HL-60 (cell line): ENCODE data around the gene PTPRM.

Source experiments
- DNase-seq, 2 experiments: peaks; one replicate each; pipeline ENCODE4 v3.0.0-alpha.2; 2010 to 2020; ENCODE audit warnings: low read depth in 1 of 2, low spot score in 1 of 2
- H3K27ac ChIP-seq: fragments of 250-450 bp; sonication (Bioruptor Pico); replicated peaks from 2 replicates; pipeline ENCODE4 v1.5.1; 2020; ENCODE audit warnings: mild to moderate bottlenecking, moderate library complexity
- H3K27me3 ChIP-seq: fragments of 250-450 bp; sonication (Bioruptor Pico); 2 replicates; pipeline ENCODE4 v1.5.1; 2021; ENCODE audit warnings: mild to moderate bottlenecking, moderate library complexity; ENCODE audit not compliant: insufficient read depth, poor library complexity, severe bottlenecking
- H3K4me3 ChIP-seq: replicated peaks from 2 replicates; pipeline ENCODE4 v1.5.1; 2011; ENCODE audit warnings: mild to moderate bottlenecking, control low read depth, low read length; ENCODE audit not compliant: insufficient read depth
- GABPA ChIP-seq: IDR thresholded peaks from 2 replicates; pipeline ENCODE4 v1.6.1; 2012; ENCODE audit warnings: low read depth
- POLR2AphosphoS5 ChIP-seq: IDR thresholded peaks from 2 replicates; pipeline ENCODE4 v1.6.1; 2012; ENCODE audit warnings: low read depth
- SPI1 ChIP-seq: IDR thresholded peaks from 2 replicates; pipeline ENCODE4 v1.6.1; 2012; ENCODE audit warnings: low read depth, mild to moderate bottlenecking, borderline replicate concordance
- TF ChIP-seq, protein P1 (sequence below): IDR thresholded peaks from one replicate; pipeline ENCODE4 v1.5.1; 2011; ENCODE audit warnings: low read length, control low read depth, inconsistent platforms; ENCODE audit not compliant: insufficient read depth
- TF ChIP-seq, protein P2 (sequence below): IDR thresholded peaks from 2 replicates; pipeline ENCODE4 v1.6.1; 2012; ENCODE audit warnings: low read depth; ENCODE audit not compliant: insufficient replicate concordance

The PTPRM gene

DNA sequence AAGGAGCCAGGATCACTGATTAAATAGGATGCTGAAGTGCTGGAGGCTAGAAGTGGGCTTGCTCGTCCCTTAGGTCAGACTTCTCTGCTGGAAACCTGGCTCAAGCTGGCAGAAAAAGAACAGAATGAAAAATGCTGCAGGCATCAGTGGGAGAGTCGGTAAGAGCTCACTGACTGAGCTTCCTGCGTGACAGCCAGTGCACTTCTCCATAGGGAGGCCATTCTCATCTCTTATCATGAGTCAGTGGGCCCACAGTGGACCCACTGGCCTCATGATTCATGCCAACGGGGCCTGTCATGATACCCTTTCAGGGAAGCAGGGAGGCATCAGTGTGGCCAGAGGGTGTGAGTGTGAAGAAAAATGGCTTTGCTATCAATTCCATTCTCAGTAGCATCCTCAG lies 498.2 kb downstream of the PTPRM start:
- Histone ChIP-seq H3K27ac (no peak overlapping the region), H3K4me3 (no peak overlapping the region), H3K27me3 (peaks cover 2% of the 10 kb centered on the region)
- TF ChIP-seq POLR2AphosphoS5 (no peak), GABPA (no peak), SPI1 (no peak)
- TF ChIP-seq, protein P1, sequence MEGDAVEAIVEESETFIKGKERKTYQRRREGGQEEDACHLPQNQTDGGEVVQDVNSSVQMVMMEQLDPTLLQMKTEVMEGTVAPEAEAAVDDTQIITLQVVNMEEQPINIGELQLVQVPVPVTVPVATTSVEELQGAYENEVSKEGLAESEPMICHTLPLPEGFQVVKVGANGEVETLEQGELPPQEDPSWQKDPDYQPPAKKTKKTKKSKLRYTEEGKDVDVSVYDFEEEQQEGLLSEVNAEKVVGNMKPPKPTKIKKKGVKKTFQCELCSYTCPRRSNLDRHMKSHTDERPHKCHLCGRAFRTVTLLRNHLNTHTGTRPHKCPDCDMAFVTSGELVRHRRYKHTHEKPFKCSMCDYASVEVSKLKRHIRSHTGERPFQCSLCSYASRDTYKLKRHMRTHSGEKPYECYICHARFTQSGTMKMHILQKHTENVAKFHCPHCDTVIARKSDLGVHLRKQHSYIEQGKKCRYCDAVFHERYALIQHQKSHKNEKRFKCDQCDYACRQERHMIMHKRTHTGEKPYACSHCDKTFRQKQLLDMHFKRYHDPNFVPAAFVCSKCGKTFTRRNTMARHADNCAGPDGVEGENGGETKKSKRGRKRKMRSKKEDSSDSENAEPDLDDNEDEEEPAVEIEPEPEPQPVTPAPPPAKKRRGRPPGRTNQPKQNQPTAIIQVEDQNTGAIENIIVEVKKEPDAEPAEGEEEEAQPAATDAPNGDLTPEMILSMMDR = no peak
- TF ChIP-seq, protein P2, sequence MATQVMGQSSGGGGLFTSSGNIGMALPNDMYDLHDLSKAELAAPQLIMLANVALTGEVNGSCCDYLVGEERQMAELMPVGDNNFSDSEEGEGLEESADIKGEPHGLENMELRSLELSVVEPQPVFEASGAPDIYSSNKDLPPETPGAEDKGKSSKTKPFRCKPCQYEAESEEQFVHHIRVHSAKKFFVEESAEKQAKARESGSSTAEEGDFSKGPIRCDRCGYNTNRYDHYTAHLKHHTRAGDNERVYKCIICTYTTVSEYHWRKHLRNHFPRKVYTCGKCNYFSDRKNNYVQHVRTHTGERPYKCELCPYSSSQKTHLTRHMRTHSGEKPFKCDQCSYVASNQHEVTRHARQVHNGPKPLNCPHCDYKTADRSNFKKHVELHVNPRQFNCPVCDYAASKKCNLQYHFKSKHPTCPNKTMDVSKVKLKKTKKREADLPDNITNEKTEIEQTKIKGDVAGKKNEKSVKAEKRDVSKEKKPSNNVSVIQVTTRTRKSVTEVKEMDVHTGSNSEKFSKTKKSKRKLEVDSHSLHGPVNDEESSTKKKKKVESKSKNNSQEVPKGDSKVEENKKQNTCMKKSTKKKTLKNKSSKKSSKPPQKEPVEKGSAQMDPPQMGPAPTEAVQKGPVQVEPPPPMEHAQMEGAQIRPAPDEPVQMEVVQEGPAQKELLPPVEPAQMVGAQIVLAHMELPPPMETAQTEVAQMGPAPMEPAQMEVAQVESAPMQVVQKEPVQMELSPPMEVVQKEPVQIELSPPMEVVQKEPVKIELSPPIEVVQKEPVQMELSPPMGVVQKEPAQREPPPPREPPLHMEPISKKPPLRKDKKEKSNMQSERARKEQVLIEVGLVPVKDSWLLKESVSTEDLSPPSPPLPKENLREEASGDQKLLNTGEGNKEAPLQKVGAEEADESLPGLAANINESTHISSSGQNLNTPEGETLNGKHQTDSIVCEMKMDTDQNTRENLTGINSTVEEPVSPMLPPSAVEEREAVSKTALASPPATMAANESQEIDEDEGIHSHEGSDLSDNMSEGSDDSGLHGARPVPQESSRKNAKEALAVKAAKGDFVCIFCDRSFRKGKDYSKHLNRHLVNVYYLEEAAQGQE = no peak
- DNase-seq = no peak

DNA sequence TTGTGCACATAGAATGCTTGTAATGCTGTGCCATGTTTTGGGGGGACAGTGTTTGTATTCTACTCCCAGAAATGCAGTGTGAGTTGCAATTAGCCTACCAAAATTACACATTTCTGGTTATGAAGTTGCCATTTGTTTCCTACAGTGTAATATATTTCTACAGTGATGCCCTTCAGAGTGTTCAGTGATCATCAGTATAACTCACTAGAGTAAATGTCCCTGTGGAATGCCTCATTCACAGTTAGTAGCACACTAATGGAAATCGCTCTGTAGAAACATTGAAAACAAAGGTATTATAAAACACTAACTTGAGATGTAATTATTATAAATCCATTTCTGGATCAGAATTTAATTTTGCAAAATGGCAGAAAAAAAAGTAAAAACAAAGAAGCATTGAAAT lies 498.7 kb downstream of the PTPRM start:
- no peak for DNase-seq
- Histone ChIP-seq H3K27me3 (peaks cover 2% of the 10 kb centered on the region), H3K4me3 (no peak overlapping the region), H3K27ac (no peak overlapping the region)
- no peak for TF ChIP-seq SPI1

DNA sequence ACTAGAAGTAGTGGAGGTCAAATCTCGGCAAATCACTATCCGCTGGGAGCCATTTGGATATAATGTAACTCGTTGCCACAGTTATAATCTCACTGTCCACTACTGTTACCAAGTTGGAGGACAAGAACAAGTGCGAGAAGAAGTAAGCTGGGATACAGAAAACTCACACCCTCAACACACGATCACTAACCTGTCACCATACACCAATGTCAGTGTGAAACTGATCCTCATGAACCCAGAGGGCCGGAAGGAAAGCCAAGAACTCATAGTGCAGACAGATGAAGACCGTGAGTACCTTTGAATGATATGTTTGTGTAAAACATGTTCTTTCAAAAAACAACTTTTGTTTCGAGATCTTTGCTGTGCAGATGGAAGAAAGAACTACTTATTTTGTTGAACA lies 502.6 kb downstream of the PTPRM start:
- Histone ChIP-seq H3K27me3 (peaks cover 2% of the 10 kb centered on the region), H3K4me3 (no peak overlapping the region), H3K27ac (no peak overlapping the region)
- no peak for DNase-seq
- TF ChIP-seq GABPA (no peak), POLR2AphosphoS5 (no peak), SPI1 (no peak)
- TF ChIP-seq, protein P1 = no peak
- TF ChIP-seq, protein P2 = no peak

DNA sequence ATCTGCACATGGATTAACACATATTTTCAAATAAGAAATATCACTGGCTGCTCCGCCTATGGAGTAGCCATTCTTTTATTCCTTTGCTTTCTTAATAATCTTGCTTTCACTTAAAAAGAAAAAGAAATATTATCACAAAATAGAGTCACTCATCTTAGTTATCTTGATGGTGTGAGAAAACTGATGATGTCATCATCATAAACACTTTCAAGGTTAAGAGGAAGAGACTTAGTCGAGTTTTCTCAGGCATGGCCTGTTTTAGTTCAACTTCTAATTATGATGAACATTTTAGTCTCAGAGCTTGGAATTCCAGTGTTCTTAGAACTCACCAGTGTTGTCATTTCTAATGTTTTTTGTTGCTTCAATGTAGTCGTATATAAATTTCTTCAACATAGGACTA lies 506.1 kb downstream of the PTPRM start:
- no peaks in the 10 kb centered on the region for H3K27me3 ChIP-seq
- DNase-seq = no peak
- H3K4me3 ChIP-seq = no peak overlapping the region
- no peak overlapping the region for H3K27ac ChIP-seq
- no peak for TF ChIP-seq POLR2AphosphoS5
- no peak for TF ChIP-seq SPI1
- TF ChIP-seq, protein P2 = no peak
- TF ChIP-seq, protein P1 = no peak
